ENCODE data around the gene KRTAP10-1. TPM values are rescaled to one million over a fixed set of nuclear protein-coding genes. Genes with fewer than 3 reads are reported as not detected.

The KRTAP10-1 gene
- total and polyA plus RNA-seq, 9 donors: not detected

DNA sequence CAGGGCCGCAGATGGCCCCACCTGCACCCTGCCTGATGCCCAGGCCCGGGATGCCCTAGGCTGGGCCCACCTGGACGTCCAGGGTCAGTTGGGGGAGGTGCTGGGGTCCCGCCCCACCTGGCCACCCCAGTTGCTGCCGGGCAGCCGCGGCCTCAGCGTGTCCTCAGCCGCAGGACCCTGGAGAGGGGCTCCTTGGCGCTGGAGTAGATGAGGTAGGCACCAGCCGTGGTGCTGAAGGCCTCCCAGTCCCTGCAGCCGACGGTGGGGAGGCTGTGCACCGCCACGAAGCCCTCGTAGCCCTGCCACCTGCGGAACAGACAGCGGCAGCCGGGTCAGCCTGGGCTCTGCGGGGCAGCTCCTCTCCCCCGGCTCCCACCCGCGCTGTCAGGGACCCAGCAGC lies 40.4 kb downstream of the KRTAP10-1 start:
- TF ChIP-seq POLR2A (IDR thresholded peaks at IDR 0.05) (no peak), EP300 (IDR thresholded peaks at IDR 0.05) (no peak)
- TF ChIP-seq, protein P1, sequence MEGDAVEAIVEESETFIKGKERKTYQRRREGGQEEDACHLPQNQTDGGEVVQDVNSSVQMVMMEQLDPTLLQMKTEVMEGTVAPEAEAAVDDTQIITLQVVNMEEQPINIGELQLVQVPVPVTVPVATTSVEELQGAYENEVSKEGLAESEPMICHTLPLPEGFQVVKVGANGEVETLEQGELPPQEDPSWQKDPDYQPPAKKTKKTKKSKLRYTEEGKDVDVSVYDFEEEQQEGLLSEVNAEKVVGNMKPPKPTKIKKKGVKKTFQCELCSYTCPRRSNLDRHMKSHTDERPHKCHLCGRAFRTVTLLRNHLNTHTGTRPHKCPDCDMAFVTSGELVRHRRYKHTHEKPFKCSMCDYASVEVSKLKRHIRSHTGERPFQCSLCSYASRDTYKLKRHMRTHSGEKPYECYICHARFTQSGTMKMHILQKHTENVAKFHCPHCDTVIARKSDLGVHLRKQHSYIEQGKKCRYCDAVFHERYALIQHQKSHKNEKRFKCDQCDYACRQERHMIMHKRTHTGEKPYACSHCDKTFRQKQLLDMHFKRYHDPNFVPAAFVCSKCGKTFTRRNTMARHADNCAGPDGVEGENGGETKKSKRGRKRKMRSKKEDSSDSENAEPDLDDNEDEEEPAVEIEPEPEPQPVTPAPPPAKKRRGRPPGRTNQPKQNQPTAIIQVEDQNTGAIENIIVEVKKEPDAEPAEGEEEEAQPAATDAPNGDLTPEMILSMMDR (IDR thresholded peaks at IDR 0.05): no peak
- H3K27me3 ChIP-seq: no peaks in the 10 kb centered on the region
- intact Hi-C loops (cut with DNase I): loop anchor here in 1 of 4 donors (10.0 kb wide), 1 partner anchor 295 kb away; no protein-coding TSS in a partner anchor
- H3K4me1 ChIP-seq (ENCODE audit: insufficient read depth): no peaks in the 10 kb centered on the region
- no peaks in the 10 kb centered on the region for H3K36me3 ChIP-seq
- no peak overlapping the region for H3K4me3 ChIP-seq
- no peaks in the 10 kb centered on the region for H3K9me3 ChIP-seq
- WGBS, 3 donors: 72 to 74% (median 72%) methylated on average over 23 of the region's 23 CpGs
- no peak overlapping the region for H3K27ac ChIP-seq
- no peak for DNase-seq

DNA sequence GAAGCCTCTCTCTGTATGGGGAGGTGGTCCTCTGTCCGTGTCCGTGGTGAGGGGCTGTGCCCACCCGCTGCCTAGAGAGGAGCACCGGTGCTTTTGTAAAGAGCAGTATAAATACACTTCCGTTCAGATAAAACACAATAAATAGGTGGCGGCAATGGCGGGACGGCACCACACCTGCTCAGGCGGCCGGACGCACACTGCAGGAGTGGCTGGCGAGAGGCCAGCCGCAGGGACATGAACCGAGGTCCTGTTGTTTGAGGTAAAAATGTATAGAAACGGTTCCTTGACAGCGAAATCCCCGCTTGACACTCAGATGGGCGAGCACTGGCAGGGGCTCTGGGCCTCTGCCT lies 40.8 kb downstream of the KRTAP10-1 start:
- Histone ChIP-seq H3K9me3 (no peaks in the 10 kb centered on the region), H3K4me3 (no peak overlapping the region), H3K4me1 (ENCODE audit: insufficient read depth) (no peaks in the 10 kb centered on the region), H3K27me3 (no peaks in the 10 kb centered on the region), H3K27ac (no peak overlapping the region), H3K36me3 (no peaks in the 10 kb centered on the region)
- 86 to 91% (median 88%) methylated on average over 18 of the region's 18 CpGs for WGBS, 3 donors
- intact Hi-C loops (cut with DNase I): no loop called here
- TF ChIP-seq POLR2A (IDR thresholded peaks at IDR 0.05) (no peak), EP300 (IDR thresholded peaks at IDR 0.05) (no peak)
- TF ChIP-seq, protein P1 (IDR thresholded peaks at IDR 0.05): no peak
- DNase-seq: no peak

DNA sequence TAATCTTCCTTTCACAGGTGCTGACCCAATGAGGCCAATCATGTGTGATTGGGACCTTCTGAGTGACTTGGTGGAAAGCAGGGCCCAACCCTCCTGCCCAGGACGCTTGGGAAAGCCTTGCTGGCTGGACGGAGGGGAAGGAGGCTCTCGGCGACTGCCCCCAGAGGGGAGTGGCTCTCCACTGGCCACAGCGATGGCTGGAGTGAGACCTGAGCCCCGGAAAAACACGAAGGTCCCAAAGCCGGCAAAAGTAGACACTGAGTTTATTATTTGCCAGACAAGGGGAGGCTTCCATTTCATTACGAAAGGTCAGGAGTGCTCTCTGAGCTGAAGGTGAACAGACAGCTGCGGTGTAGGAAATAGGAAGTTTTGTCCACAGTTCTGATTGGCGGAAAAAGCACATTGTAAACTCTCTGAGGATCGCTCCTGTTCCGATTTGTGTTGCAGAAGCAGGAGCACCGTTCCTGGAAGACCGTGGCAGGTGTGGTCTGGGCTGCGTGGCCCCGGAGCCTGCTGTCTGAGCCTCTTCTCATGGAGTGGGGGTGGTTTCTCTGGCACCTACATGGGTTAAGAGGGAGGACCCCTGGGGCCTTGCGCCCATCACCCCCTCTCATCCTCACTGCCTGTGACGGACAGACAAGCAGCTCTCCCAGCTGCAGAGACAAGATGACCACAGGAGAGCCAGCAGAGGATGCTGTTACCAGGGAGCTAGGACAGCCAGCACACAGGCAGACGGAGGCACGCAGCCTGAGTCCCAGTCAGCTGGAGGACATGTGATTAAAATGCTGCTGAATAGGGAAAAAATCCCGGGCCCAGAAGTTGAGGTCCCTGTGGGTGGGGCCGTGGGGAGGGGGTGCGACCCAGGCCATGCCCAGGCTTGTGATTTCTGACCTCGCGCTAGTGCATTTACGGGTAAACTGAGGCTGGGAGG lies 41.5 kb downstream of the KRTAP10-1 start:
- Histone ChIP-seq H3K27me3 (no peaks in the 10 kb centered on the region), H3K36me3 (no peaks in the 10 kb centered on the region), H3K4me3 (no peak overlapping the region), H3K27ac (no peak overlapping the region), H3K9me3 (no peaks in the 10 kb centered on the region), H3K4me1 (ENCODE audit: insufficient read depth) (no peaks in the 10 kb centered on the region)
- DNase-seq: no peak
- intact Hi-C loops (cut with DNase I): no loop called here
- 51 to 63% (median 59%) methylated on average over 27 of the region's 27 CpGs for WGBS, 3 donors
- TF ChIP-seq, protein P1 (IDR thresholded peaks at IDR 0.05): no peak
- TF ChIP-seq EP300 (IDR thresholded peaks at IDR 0.05) (no peak), POLR2A (IDR thresholded peaks at IDR 0.05) (no peak)

DNA sequence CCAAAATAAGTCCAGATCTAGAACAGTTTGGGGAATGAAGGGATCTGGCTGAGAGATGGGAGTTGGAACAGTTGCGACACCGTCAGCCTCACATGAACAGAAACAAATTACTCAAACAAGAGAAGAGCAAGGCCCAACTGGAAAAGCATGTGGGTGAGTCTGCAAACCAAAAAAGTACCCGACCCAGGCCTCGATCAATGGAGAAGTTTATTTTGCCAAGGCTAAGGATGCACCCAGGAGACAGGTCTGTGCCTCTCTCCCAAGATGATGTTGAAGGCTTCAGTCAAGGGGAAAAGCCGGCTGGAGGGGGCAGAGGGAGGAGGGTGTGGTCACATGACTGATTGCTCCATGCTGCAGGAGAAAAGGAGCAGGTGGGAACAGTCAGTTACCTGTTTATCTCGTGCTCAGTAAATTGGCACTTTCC lies 42.3 kb downstream of the KRTAP10-1 start:
- no peak for DNase-seq
- no peak overlapping the region for H3K4me3 ChIP-seq
- intact Hi-C loops (cut with DNase I): no loop called here
- WGBS, 3 donors: 49 to 54% (median 50%) methylated on average over 6 of the region's 6 CpGs
- H3K9me3 ChIP-seq: no peaks in the 10 kb centered on the region
- H3K27me3 ChIP-seq: no peaks in the 10 kb centered on the region
- H3K36me3 ChIP-seq: no peaks in the 10 kb centered on the region
- TF ChIP-seq EP300 (IDR thresholded peaks at IDR 0.05) (no peak), POLR2A (IDR thresholded peaks at IDR 0.05) (no peak)
- TF ChIP-seq, protein P1 (IDR thresholded peaks at IDR 0.05): no peak
- H3K27ac ChIP-seq: no peak overlapping the region
- H3K4me1 ChIP-seq (ENCODE audit: insufficient read depth): no peaks in the 10 kb centered on the region

Measured in ovary (tissue), 9 donors.